C1 segment of cervical spinal cord (tissue), 14 donors: ENCODE data around the gene IMPACT.

Experiments used
- DNase-seq, 14 donors: peaks; one replicate each; lab custom pipeline; 2025; lab: John Stamatoyannopoulos, UW

Gene IMPACT

DNA sequence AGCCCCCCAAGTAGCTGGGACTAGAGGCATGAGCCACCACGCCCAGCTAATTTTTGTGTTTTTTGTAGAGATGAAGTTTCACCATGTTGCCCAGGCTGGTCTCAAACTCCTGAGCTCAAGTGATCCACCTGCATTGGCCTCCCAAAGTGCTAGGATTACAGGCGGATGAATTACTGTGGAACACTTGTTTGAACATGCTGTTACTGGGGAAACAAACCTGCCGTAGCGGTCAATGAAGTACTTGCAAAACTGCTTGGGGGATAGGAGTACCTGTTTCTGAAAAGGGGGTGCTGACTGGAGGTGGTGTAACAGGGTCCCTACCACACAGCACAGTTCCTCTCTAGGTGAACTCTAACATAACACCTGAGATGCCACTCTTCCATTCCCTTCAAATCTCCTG, 5.9 kb upstream of the IMPACT start:
- DNase-seq = no peak

DNA sequence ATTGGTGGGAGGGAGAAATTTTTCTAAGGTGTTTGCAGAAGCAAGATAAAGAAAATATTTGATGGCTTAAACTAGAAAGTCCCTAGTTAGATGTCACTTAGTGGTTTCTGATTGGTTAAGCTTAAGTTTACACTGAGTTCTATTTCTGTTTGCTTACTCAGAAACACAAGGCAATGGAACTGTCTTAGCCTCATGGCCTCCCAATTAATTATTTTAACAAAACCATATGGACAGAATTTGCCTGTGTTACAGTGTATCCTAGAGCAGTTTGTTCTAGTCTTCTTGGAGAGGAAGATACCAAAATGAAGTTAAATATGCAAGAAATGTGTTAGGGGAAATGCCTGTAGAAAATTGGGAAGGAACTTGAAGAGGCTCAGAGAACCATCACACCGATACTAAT, 4.6 kb upstream of the IMPACT start:
- DNase-seq = no peak

DNA sequence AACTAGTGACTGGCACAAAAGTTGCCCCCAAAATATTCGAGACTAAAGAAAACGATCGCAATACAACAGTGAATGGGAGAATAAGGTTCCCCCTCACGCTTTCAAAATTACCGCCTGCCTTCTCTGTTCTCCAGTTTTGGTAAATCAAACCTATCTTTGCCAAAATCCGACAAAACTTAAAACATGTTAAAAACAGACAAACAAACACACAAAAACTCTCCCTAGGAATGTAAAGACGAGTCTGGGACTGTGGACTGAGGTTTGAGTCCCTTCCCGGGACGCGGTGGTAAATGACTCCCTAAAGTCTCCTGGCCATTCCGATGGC, 435 bp upstream of the IMPACT start:
- no peak for DNase-seq

DNA sequence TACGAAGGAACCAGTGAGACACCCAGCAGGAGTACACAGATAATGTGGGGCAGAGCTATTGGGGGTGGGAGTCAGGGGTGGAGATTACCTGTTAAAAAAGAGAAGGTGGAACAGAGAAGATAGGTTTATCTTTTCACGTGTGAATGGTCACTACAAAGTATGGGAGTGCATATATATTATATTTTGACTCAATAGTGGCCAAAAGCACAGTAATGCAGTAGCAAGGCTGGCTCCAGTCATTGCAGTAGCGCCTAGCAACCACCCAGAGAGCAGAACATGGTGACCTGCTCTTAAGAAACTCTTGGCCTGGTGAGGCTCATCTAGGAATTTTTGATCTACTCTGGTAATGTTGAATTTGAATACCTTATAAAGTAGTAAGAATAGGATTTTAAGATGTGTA, 1.0 kb downstream of the IMPACT start:
- DNase-seq = no peak

- DNase-seq = no peak
Observed at GRCh38 chr18:24428709-24429108, 2.2 kb downstream of the IMPACT start.

DNA sequence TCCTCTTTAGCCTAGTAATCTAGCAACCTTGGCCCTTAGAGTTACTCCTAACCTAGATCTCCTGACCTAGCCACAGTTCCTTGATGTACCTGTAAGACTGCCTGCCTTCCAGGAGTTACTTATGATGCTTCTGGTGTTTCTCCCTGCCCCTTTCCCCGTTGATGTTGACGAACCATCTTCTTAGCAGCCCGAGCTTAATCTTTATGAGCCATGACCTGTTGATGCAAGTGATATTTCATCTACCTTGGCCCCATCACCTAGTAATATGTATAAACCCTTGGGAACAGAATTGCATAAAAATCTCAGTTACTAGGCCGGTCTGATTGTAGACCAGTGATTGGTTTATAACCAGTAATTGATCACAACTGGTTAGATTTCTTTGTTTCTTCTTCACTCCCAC, 2.7 kb downstream of the IMPACT start:
- no peak for DNase-seq

DNA sequence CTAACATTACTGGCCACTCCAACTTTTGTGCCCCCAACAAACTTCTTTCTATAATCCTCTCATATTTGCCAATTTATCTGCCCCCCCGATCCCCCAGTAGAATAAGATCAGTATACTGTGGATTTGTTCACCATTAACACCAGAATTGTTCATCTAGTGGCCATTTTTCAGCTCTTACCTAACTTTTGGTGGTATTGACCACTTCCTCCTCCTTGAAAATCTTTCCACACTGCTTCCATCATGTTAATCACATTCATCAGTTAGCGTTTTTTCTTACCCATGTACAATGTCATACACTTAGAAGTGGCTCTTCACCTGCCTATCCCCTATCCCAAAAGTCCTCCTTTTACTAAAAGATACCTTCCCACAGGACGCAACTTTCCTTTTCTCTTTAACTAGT, 6.1 kb downstream of the IMPACT start:
- DNase-seq = no peak

GRCh38 chr18:24436939-24437338, 10.5 kb downstream of the IMPACT start:
- DNase-seq = no peak

DNA sequence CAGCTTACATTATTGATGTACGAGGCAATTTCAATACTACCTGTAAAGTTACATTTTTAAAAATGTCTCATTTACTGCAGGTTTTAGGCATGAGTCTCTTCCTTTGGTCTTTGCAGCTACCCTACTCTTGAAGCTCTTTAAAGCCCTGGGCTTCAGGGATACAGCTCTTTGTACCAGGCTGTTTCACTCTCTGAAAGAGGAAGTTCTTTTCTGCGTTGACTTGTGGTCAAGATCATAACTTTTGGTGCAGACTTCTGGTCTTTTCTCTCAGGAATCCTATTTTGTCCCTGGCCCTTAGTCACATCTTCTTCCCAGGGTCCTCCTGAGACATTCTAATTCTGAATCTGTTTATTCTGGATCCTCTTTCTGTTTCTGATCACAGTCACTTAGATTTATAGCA, 17.4 kb downstream of the IMPACT start:
- DNase-seq = no peak

GRCh38 chr18:24446453-24446852, 20.0 kb downstream of the IMPACT start:
- DNase-seq = no peak

GRCh38 chr18:24446953-24447538, 20.6 kb downstream of the IMPACT start:
- DNase-seq = no peak

- no peak for DNase-seq
Observed at GRCh38 chr18:24447961-24448360, 21.5 kb downstream of the IMPACT start.

DNA sequence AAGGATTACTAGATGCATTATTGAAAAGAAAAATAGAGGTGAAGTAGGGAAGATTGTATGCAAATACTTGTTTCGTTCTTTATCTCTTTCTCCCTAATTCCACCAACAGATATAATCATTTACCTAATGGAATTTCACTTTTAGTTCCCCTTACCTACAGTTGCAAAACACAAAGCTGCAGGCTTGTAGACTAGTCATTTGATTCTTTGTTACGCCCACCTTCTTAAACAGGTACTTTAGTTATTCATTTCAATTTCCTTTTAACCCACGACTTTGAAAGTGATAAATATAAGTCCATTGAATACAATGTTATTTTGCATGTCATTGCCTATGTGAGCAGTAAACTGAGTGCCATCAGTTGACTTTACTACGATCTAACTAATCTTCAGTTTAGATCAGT, 30.1 kb downstream of the IMPACT start:
- DNase-seq = no peak

- DNase-seq = no peak
Observed at GRCh38 chr18:24459772-24460171, 33.3 kb downstream of the IMPACT start.

GRCh38 chr18:24460388-24460787, 33.9 kb downstream of the IMPACT start, which contains the start of gene HRH4:
Gene HRH4 (plus strand): TSS chr18:24460637. CDS start chr18:24460729, 92 bp downstream.
- no peak for DNase-seq

GRCh38 chr18:24461996-24462395, 35.5 kb downstream of the IMPACT start:
- DNase-seq = no peak

DNA sequence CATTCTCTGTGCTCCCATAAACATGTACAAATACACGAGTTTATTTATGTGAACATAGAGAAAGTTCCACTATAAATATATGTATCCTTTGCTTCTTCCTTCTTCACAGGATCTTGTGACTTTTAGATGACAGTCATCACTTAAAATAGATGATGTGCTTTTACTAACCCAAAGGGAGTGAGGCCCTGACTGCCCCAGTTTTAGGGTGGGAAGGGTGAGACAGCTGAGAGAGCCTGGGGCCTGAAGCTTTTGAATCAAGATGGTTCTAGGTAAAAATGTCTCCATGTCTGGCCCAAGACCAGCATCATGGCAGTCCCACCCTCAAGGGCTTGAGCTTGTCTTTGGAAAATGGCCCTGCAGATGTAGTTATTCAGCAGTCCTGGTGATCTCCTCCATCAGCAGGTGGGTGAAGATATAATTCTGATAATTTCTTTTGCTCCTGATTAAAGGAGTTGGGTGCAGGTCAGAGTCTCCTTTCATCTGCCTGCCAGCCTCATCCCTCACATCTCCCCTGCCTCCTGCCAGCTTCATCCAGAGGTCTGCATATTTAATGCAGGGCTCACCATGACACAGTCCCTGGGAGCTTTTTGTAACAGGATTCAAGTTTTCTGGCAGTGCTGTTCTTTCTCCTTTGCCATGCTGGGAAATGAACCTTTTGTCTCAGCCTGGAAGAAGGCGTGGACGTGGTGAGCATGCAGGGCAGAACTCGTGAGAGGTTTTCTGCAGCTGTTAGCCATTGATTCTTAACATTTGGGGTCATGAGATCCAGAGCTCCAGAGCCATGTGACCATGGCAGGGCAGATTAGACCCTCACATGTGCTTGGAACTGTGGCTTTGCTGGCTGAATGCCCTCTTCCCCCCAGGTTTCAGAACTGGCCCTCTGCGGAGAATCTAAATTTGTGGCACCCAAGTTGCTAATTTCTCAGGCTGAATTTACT, 36.6 kb downstream of the IMPACT start:
- DNase-seq = peak in 1 of 14 donors; percentile 25

GRCh38 chr18:24465486-24465885, 39.0 kb downstream of the IMPACT start:
- no peak for DNase-seq

DNA sequence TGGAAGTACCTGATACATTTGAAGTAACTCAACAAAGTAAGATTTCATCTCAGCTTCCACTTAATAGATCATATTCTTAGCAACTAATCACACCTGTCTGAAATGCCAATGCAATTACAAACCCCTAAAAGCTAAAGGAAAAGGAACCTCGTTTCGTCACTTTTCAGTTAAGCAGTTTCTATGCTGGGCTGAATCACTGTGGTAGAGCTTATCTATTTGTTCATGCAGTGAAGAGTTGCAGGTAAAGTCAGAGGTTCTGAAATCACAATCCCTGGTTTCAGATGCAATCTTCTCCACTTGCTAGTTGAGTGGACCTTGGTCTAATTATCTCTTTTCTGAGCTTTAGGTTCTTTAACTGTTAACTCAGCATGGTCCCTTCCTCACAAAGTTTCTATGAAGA, 40.3 kb downstream of the IMPACT start:
- no peak for DNase-seq

DNA sequence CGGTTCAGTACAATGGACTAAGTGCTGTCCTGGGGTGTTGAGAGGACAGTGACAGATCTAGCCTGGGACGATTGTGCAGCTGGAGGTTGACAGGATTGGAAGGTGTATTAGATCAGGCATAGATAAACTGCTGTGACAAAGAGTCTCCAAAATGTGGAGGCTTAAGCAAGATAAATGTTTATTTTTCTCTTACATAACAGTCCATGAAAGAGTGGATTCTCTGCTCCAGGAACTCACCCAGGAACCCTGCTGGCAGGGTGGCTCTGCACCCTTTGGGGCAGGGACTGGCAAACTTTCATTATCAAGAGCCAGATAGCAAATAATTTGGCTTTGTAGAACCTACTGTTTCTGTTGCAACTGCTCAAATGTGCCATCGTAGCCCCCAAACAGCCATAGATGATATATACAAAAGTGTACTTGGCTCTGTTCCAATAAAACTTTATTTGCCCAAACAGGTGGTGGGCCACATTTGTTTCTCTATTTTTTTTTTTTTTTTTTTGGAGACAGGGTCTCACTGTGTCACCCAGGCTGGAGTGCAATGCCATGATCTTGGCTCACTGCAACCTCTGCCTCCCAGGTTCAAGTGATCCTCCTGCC, 43.6 kb downstream of the IMPACT start:
- no peak for DNase-seq

DNA sequence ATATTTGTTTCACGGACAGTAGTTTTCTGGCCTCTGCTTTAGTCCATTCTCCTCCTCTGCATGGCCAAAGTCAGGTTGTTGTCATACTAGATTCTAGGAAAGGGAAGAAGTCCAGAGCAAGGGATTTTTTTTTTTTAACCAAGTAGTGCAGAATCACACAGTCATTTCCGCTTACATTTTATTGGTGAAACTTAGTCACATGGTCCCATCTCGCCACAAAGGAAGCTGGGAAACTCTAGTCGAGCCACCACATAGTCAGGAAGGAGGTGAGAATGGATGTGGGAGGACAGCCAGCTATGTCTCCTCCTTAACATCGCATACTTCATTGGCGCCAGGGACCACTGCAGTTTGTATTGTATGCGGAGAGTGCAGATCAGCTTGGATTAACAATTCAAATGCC, 44.3 kb downstream of the IMPACT start:
- no peak for DNase-seq

- no peak for DNase-seq
Observed at GRCh38 chr18:24472591-24472990, 46.1 kb downstream of the IMPACT start.

- no peak for DNase-seq
Observed at GRCh38 chr18:24474406-24474805, 47.9 kb downstream of the IMPACT start.
